ES-I3 (cell line): ENCODE results near the gene CDC42BPB.

ENCODE experiments used
- H3K36me3 ChIP-seq: 2 replicates; pipeline ENCODE4 v1.6.1; 2013; ENCODE audit warnings: mild to moderate bottlenecking, low read length, control low read depth, moderate library complexity; ENCODE audit not compliant: insufficient read depth
- H3K4me1 ChIP-seq: 2 replicates; pipeline ENCODE4 v1.6.1; 2013; ENCODE audit warnings: mild to moderate bottlenecking, control low read depth, low read length; ENCODE audit not compliant: insufficient read depth
- H3K9ac ChIP-seq: 2 replicates; pipeline ENCODE4 v1.6.1; 2013; ENCODE audit warnings: low read depth, mild to moderate bottlenecking, low read length, moderate library complexity
- H3K9me3 ChIP-seq: 2 replicates; pipeline ENCODE4 v1.6.1; 2013; ENCODE audit warnings: mild to moderate bottlenecking, low read length, moderate library complexity; ENCODE audit not compliant: control insufficient read depth, insufficient read depth

CDC42BPB gene

GRCh38 chr14:103014466-103015228 lies 42.7 kb downstream of the CDC42BPB start:
- Histone ChIP-seq H3K9me3 (no peaks in the 10 kb centered on the region; the same call in 1 of the 2 replicates), H3K36me3 (no peaks in the 10 kb centered on the region), H3K9ac (no peak overlapping the region), H3K4me1 (peaks cover 19% of the 10 kb centered on the region)

GRCh38 chr14:103013028-103013427 lies 44.3 kb downstream of the CDC42BPB start:
- no peaks in the 10 kb centered on the region for H3K36me3 ChIP-seq
- peaks cover 23% of the 10 kb centered on the region for H3K4me1 ChIP-seq
- H3K9ac ChIP-seq = no peak overlapping the region
- H3K9me3 ChIP-seq = no peaks in the 10 kb centered on the region; the same call in 1 of the 2 replicates

GRCh38 chr14:103009559-103009958 lies 47.8 kb downstream of the CDC42BPB start:
- Histone ChIP-seq H3K9ac (no peak overlapping the region), H3K36me3 (no peaks in the 10 kb centered on the region; the same call in 1 of the 2 replicates), H3K9me3 (no peaks in the 10 kb centered on the region), H3K4me1 (peaks cover 9% of the 10 kb centered on the region; the same call in 1 of the 2 replicates)

GRCh38 chr14:103008768-103009357 lies 48.5 kb downstream of the CDC42BPB start:
- peaks cover 6% of the 10 kb centered on the region; the same call in 1 of the 2 replicates for H3K4me1 ChIP-seq
- H3K36me3 ChIP-seq = no peaks in the 10 kb centered on the region; the same call in 1 of the 2 replicates

GRCh38 chr14:103008126-103008525 lies 49.2 kb downstream of the CDC42BPB start:
- Histone ChIP-seq H3K36me3 (no peaks in the 10 kb centered on the region; the same call in 1 of the 2 replicates), H3K4me1 (peaks cover 6% of the 10 kb centered on the region; the same call in 1 of the 2 replicates), H3K9ac (no peak overlapping the region), H3K9me3 (no peaks in the 10 kb centered on the region)

More at GRCh38 chr14:103008768-103009357, 48.5 kb downstream of the CDC42BPB start:
- H3K9me3 ChIP-seq = no peaks in the 10 kb centered on the region
- H3K9ac ChIP-seq = no peak overlapping the region

GRCh38 chr14:103007555-103007954 lies 49.8 kb downstream of the CDC42BPB start:
- no peaks in the 10 kb centered on the region; the same call in 1 of the 2 replicates for H3K36me3 ChIP-seq
- no peak overlapping the region for H3K9ac ChIP-seq
- H3K4me1 ChIP-seq = peaks cover 6% of the 10 kb centered on the region; the same call in 1 of the 2 replicates
- H3K9me3 ChIP-seq = no peaks in the 10 kb centered on the region

- Histone ChIP-seq H3K9ac (no peak overlapping the region), H3K36me3 (no peaks in the 10 kb centered on the region; the same call in 1 of the 2 replicates), H3K4me1 (peaks cover 6% of the 10 kb centered on the region; the same call in 1 of the 2 replicates), H3K9me3 (no peaks in the 10 kb centered on the region)
Observed at GRCh38 chr14:103006991-103007520, 50.3 kb downstream of the CDC42BPB start.

- Histone ChIP-seq H3K4me1 (peaks cover 4% of the 10 kb centered on the region; the same call in 1 of the 2 replicates), H3K9me3 (no peaks in the 10 kb centered on the region), H3K9ac (no peak overlapping the region), H3K36me3 (peaks cover 4% of the 10 kb centered on the region)
Observed at GRCh38 chr14:103006106-103006505, 51.2 kb downstream of the CDC42BPB start.

GRCh38 chr14:103003850-103004249 lies 53.5 kb downstream of the CDC42BPB start:
- H3K36me3 ChIP-seq = peaks cover 4% of the 10 kb centered on the region
- H3K4me1 ChIP-seq = no peaks in the 10 kb centered on the region; the same call in 1 of the 2 replicates
- no peak overlapping the region for H3K9ac ChIP-seq
- H3K9me3 ChIP-seq = no peaks in the 10 kb centered on the region

- Histone ChIP-seq H3K36me3 (peaks cover 4% of the 10 kb centered on the region), H3K4me1 (no peaks in the 10 kb centered on the region), H3K9me3 (no peaks in the 10 kb centered on the region), H3K9ac (no peak overlapping the region)
Observed at GRCh38 chr14:103003351-103003615, 54.1 kb downstream of the CDC42BPB start.

GRCh38 chr14:103002578-103003350 lies 54.6 kb downstream of the CDC42BPB start:
- Histone ChIP-seq H3K36me3 (peaks cover 4% of the 10 kb centered on the region), H3K4me1 (no peaks in the 10 kb centered on the region), H3K9me3 (no peaks in the 10 kb centered on the region), H3K9ac (no peak overlapping the region)

GRCh38 chr14:103001651-103002396 lies 55.5 kb downstream of the CDC42BPB start:
- no peaks in the 10 kb centered on the region for H3K4me1 ChIP-seq
- H3K36me3 ChIP-seq = peaks cover 8% of the 10 kb centered on the region
- no peak overlapping the region for H3K9ac ChIP-seq
- no peaks in the 10 kb centered on the region for H3K9me3 ChIP-seq

GRCh38 chr14:103001226-103001625 lies 56.1 kb downstream of the CDC42BPB start:
- no peaks in the 10 kb centered on the region for H3K9me3 ChIP-seq

More at GRCh38 chr14:103001226-103001625, 56.1 kb downstream of the CDC42BPB start:
- no peaks in the 10 kb centered on the region for H3K4me1 ChIP-seq
- H3K9ac ChIP-seq = no peak overlapping the region
- peaks cover 8% of the 10 kb centered on the region for H3K36me3 ChIP-seq
